GM13976 (cell line): ENCODE measurements around the gene ITIH5.

Experiments
- DNase-seq: peaks from one replicate; pipeline ENCODE4 v3.0.0; 2012; ENCODE audit warnings: low spot score
- CTCF ChIP-seq: IDR thresholded peaks from 2 replicates; pipeline ENCODE4 v1.5.1; 2012; ENCODE audit warnings: borderline replicate concordance, mild to moderate bottlenecking; ENCODE audit not compliant: insufficient read depth; ENCODE audit errors: extremely low read depth, missing control alignments, control extremely low read depth
- in situ Hi-C: fragments of 300-500 bp; cut with MboI; formaldehyde crosslinking; loops from one replicate; pipeline ENCODE4 v1.12.0; 2022; ENCODE audit warnings: low sequenced_read_pairs, mixed read lengths, inconsistent platforms; ENCODE audit not compliant: unreplicated experiment

Gene ITIH5

GRCh38 chr10:7625836-7626235, 40.9 kb downstream of the ITIH5 start:
- TF ChIP-seq CTCF = no peak
- in situ Hi-C loops = no loop called here
- no peak for DNase-seq

GRCh38 chr10:7625009-7625408, 41.8 kb downstream of the ITIH5 start:
- no peak for DNase-seq
- no peak for TF ChIP-seq CTCF
- in situ Hi-C loops = no loop called here

- peak; percentile 7 for TF ChIP-seq CTCF
- DNase-seq = no peak
- in situ Hi-C loops = no loop called here
These were observed 43.8 kb downstream of the ITIH5 start for GRCh38 chr10:7622969-7623368.

- no peak for TF ChIP-seq CTCF
- DNase-seq = no peak
- in situ Hi-C loops = no loop called here
These were observed 48.3 kb downstream of the ITIH5 start for GRCh38 chr10:7618461-7618860.

- no peak for TF ChIP-seq CTCF
- in situ Hi-C loops = no loop called here
- DNase-seq = no peak
These were observed 54.9 kb downstream of the ITIH5 start for GRCh38 chr10:7611909-7612308.

- no peak for DNase-seq
- in situ Hi-C loops = no loop called here
These were observed 55.9 kb downstream of the ITIH5 start for GRCh38 chr10:7610651-7611389.

More at GRCh38 chr10:7610651-7611389, 55.9 kb downstream of the ITIH5 start:
- TF ChIP-seq CTCF = no peak
